HEK293T (cell line): Measurements from ENCODE around the gene FITM2.

Experiments
- CTCF ChIA-PET: fragments of 350-600 bp; formaldehyde crosslinking; extraction: SDS; loops from one replicate; lab custom pipeline; 2021; ENCODE audit warnings: antibody characterized with exemption, inconsistent platforms; lab: Yijun Ruan, JAX
- POLR2A ChIA-PET: fragments of 350-600 bp; formaldehyde crosslinking; extraction: SDS; loops from one replicate; lab custom pipeline; 2020; ENCODE audit warnings: antibody characterized with exemption, inconsistent platforms; lab: Yijun Ruan, JAX
- DNase-seq: peaks from one replicate; pipeline ENCODE4 v3.0.0; 2012; ENCODE audit warnings: mixed read lengths; ENCODE audit errors: extremely low spot score
- ARNT ChIP-seq: fragments of 450-650 bp; IDR thresholded peaks from 2 replicates; pipeline ENCODE4 v1.6.1; 2017; ENCODE audit warnings: mild to moderate bottlenecking
- BHLHE40 ChIP-seq: fragments of 450-650 bp; IDR thresholded peaks from 2 replicates; pipeline ENCODE4 v1.6.1; 2016; ENCODE audit warnings: mild to moderate bottlenecking, moderate library complexity, borderline replicate concordance
- CTBP1 ChIP-seq: fragments of 450-650 bp; IDR thresholded peaks from 2 replicates; pipeline ENCODE4 v1.6.1; 2016; ENCODE audit warnings: borderline replicate concordance
- ELF4 ChIP-seq: fragments of 450-650 bp; IDR thresholded peaks from 2 replicates; pipeline ENCODE4 v1.6.1; 2017; ENCODE audit warnings: antibody characterized with exemption
- FOXA1 ChIP-seq: fragments of 450-650 bp; IDR thresholded peaks from 2 replicates; pipeline ENCODE4 v1.6.1; 2016; ENCODE audit warnings: mild to moderate bottlenecking
- FOXK2 ChIP-seq: fragments of 450-650 bp; IDR thresholded peaks from 2 replicates; pipeline ENCODE4 v1.6.1; 2016; ENCODE audit warnings: mild to moderate bottlenecking
- FOXM1 ChIP-seq: fragments of 450-650 bp; IDR thresholded peaks from 2 replicates; pipeline ENCODE4 v1.6.1; 2017; ENCODE audit warnings: mild to moderate bottlenecking, borderline replicate concordance
- HDGF ChIP-seq: fragments of 450-650 bp; IDR thresholded peaks from 2 replicates; pipeline ENCODE4 v1.6.1; 2017; ENCODE audit warnings: antibody characterized with exemption, borderline replicate concordance
- L3MBTL2 ChIP-seq: fragments of 450-650 bp; conservative IDR thresholded peaks from 2 replicates; pipeline ENCODE4 v1.6.1; 2016; ENCODE audit warnings: mild to moderate bottlenecking
- LEF1 ChIP-seq: fragments of 450-650 bp; IDR thresholded peaks from 2 replicates; pipeline ENCODE4 v1.6.1; 2017; ENCODE audit warnings: mild to moderate bottlenecking, borderline replicate concordance
- NFRKB ChIP-seq: fragments of 450-650 bp; IDR thresholded peaks from 2 replicates; pipeline ENCODE4 v1.6.1; 2016; ENCODE audit warnings: mild to moderate bottlenecking, moderate library complexity
- SP1 ChIP-seq: fragments of 450-650 bp; IDR thresholded peaks from 2 replicates; pipeline ENCODE4 v1.6.1; 2017
- SUZ12 ChIP-seq: fragments of 450-650 bp; IDR thresholded peaks from 2 replicates; pipeline ENCODE4 v1.6.1; 2016; ENCODE audit warnings: mild to moderate bottlenecking
- TARDBP ChIP-seq: fragments of 450-650 bp; IDR thresholded peaks from 2 replicates; pipeline ENCODE4 v1.6.1; 2016
- ZNF384 ChIP-seq: fragments of 450-650 bp; IDR thresholded peaks from 2 replicates; pipeline ENCODE4 v1.6.1; 2016
- TF ChIP-seq, protein P1 (sequence below): fragments of 450-650 bp; IDR thresholded peaks from 2 replicates; pipeline ENCODE4 v1.6.1; 2016

The FITM2 gene, protein sequence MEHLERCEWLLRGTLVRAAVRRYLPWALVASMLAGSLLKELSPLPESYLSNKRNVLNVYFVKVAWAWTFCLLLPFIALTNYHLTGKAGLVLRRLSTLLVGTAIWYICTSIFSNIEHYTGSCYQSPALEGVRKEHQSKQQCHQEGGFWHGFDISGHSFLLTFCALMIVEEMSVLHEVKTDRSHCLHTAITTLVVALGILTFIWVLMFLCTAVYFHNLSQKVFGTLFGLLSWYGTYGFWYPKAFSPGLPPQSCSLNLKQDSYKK

DNA sequence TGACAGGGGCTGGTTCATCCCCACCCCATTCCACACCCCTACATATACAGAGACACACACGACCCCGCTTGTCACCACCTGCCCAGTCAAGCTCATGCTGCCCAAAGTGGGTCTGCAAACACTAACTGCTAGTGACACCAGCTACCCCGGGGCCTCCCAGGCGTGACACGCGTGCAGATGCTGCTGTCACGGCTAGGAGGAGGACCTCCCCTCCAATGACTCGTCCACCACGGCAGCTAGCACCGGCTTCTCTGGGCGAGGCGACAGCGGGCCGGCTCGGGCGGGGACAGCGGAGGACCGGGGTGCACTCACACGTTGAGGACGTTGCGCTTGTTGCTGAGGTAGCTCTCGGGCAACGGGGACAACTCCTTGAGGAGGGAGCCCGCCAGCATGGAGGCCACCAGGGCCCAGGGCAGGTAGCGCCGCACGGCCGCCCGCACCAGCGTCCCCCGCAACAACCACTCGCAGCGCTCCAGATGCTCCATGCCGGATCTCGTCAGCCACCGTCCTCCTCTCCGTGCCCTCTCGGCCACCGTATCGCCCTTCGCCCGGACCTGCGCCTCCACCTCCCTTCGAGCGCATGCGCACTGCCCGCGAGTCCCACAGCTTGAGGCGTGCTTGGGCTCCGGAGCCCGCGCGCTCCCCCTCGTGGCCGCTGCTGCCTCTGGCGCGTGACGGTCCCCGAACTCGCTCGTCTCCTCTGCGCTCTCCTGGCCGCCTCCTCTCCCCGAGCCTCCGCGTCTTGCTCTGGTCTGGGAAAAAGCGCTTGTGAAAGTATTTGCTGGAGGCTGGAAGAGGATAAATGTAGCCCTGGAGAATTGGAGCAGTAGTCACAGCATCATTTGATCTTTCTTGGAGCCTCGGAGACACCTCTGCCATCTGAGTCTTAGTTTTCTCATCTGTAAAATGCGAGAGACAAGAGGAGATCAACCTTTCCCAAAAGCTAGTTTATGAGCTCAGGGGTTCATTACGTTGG lies at the start of gene FITM2:
TSS of gene FITM2 (minus strand) at position 539 of the 976 bp plus-strand sequence. CDS start at position 485, 54 bp downstream.
- DNase-seq = peak; percentile 98
- TF ChIP-seq L3MBTL2 (peak; percentile 2; the same call in 1 of the 2 replicates), FOXA1 (no peak)
- POLR2A ChIA-PET = interaction anchor here (0.8 to 2.0 kb wide), 10 partner anchors 9 to 99 kb away, joined by 3 to 10 read pairs (median 4); partner anchors contain the start of gene R3HDML
- CTCF ChIA-PET = interaction anchor here (0.7 to 4.8 kb wide), 15 partner anchors 9 to 194 kb away, joined by 3 to 49 read pairs (median 5); no protein-coding TSS in a partner anchor

DNA sequence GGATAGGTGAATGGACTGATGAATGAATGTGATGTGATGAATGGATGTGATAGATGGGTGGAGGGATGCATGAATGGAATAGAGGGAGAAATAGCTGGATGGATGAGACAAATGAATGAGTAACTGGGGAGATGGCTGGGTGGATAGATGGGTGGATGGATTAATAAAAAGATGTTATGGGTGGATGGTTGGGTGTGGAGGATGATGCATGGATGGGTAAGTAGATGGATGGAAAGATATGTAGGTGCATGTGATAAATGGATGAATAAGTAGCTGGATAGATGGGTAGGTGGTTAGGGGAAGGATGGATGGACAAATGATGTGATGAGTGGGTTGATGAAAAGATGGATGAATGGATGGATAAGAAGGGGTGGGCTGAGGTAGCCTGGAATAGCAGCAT lies 49.2 kb upstream of the FITM2 start:
- POLR2A ChIA-PET = no interaction called here
- DNase-seq = no peak
- CTCF ChIA-PET = interaction anchor here (0.6 kb wide), 1 partner anchor 131 kb away, joined by 8 read pairs; no protein-coding TSS in a partner anchor
- TF ChIP-seq LEF1 (no peak), FOXK2 (no peak), SP1 (no peak), NFRKB (no peak), L3MBTL2 (no peak), ARNT (no peak), BHLHE40 (no peak), ELF4 (no peak), SUZ12 (no peak)

DNA sequence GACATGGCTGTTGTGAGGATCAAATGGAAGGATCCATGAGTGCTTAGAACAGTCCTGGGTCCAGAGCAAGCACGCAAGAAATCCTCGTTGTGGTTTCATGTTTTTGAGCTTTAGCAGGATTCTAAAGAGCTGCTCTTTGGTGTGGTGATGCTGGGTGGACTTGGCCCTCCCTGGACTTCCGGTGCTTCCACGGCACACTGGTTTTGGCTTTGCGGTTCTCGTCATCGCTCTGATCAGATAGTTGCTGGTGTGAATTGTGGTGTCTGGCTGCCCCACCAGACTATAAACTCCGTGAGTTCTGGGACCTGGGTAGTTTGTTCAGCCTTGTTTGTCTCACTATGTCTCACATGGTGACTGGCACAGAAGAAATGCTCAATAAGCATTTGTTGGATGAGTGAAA lies 47.8 kb upstream of the FITM2 start:
- ChIA-PET CTCF (no interaction called here), POLR2A (no interaction called here)
- no peak for TF ChIP-seq TARDBP
- no peak for DNase-seq

DNA sequence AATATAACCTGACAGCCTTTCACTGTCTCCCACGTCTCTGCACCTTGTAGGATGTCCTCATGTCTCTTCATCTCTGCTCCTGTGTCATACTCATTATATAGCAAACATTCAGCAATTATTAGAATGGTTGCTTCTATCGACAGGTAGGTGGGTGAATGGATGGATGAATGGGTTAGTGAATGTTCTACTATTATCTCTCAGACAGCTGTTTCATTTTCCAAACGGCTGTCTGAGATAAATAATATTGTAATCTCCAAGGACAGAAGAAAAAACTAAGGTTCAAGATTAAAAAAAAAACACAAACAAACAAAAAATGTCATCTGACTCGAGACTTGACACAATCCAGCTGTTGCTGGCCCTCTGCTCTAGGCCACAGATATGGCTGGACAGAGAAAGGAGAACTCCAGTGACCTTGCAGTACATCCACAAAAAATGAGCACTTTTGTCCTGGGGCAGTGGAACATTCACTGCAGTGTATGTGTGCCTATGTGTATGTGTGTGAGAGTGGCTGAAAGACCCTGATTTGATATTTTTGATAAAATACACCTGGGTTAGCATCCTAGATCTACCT lies 46.6 kb upstream of the FITM2 start:
- no peak for DNase-seq
- POLR2A ChIA-PET = no interaction called here
- CTCF ChIA-PET = no interaction called here
- no peak for TF ChIP-seq FOXM1
- no peak for TF ChIP-seq L3MBTL2
- TF ChIP-seq NFRKB = no peak
- TF ChIP-seq SUZ12 = no peak
- no peak for TF ChIP-seq FOXA1
- TF ChIP-seq, protein P1, sequence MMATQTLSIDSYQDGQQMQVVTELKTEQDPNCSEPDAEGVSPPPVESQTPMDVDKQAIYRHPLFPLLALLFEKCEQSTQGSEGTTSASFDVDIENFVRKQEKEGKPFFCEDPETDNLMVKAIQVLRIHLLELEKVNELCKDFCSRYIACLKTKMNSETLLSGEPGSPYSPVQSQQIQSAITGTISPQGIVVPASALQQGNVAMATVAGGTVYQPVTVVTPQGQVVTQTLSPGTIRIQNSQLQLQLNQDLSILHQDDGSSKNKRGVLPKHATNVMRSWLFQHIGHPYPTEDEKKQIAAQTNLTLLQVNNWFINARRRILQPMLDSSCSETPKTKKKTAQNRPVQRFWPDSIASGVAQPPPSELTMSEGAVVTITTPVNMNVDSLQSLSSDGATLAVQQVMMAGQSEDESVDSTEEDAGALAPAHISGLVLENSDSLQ = no peak
- no peak for TF ChIP-seq TARDBP
- TF ChIP-seq FOXK2 = no peak
- no peak for TF ChIP-seq ELF4
- no peak for TF ChIP-seq SP1
- no peak for TF ChIP-seq CTBP1
- TF ChIP-seq ARNT = no peak
- TF ChIP-seq HDGF = no peak
- no peak for TF ChIP-seq LEF1
- no peak for TF ChIP-seq BHLHE40
- TF ChIP-seq ZNF384 = no peak

DNA sequence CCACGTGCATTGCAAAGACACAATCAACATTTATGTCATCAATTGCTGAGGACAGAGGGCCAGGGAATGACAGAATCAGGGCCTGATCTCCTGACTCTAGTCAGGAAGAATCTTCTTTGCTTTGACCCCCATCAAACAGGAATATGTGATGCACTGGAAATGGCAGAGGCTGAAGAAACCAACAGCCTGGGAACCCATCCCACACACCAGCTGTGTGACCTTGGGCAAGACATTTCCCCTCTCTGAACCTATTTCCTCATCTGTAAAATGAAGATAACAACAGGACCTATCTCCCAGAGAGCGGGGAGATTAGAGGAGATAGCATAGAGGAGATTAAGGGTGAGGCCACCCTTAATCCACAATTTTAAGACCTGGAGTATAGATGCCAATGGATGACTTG lies 46.0 kb upstream of the FITM2 start:
- CTCF ChIA-PET = no interaction called here
- no peak for DNase-seq
- no peak for TF ChIP-seq SP1
- no peak for TF ChIP-seq L3MBTL2
- TF ChIP-seq SUZ12 = no peak
- TF ChIP-seq NFRKB = no peak
- TF ChIP-seq FOXA1 = no peak
- TF ChIP-seq TARDBP = no peak
- no peak for TF ChIP-seq FOXK2
- no peak for TF ChIP-seq ARNT
- POLR2A ChIA-PET = no interaction called here

DNA sequence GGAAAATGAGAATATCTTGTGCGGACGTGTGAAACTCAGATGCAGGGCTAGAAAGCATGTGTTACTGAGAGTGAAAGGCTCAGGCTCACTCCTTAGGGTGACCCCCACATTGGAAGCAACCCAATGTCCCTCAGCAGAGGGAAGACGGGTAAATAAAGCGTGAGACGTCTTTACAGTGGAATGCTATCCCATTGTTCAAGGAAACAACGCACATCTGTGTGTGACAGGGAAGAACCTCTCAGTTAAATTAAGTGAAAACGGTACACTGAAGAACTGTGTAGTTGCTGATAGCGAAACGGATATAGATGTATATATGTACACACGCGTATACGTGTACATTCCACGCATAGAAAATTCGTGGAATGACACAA lies 45.3 kb upstream of the FITM2 start:
- no peak for DNase-seq
- ChIA-PET CTCF (no interaction called here), POLR2A (no interaction called here)
- TF ChIP-seq SP1 (no peak), CTBP1 (no peak), ZNF384 (no peak), NFRKB (no peak)

DNA sequence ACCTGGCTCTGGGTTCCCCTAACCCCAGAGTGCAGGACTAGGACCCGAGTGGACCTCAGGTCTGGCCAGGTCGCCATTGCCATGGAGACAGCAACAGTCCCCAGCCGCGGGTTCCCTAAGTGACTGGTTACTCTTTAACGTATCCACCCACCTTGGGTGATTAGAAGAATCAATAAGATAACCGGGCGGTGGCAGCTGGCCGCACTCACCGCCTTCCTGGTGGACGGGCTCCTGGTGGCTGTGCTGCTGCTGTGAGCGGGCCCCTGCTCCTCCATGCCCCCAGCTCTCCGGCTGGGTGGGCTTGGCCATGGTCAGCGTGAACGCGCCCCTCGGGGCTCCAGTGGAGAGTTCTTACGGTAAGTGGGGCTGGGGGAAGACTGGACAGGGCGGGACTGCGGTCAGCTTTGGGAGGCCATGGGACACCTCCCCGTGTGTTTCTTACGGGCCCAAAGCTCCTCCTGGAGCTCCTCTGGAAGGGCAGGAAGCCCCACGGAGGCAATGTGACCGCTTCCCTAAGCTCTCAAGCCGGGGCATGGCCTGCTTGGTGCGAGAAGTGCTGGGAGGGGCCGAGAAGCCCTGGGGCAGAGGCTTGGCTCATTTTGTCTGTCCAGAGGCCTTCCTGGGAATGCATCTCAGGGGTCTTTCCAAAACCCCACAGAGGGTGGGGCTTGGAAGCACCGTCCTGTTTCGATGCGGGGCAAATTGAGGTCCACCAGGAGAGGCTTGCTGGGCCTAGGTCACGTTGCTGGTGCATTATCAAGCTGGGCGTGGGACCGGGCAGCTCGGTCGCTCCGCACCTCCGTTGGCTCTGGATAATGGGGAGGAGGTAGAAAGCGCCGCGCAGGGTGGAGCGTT lies 44.7 kb upstream of the FITM2 start, which contains the start of gene HNF4A:
TSS of gene HNF4A (plus strand) at position 202 of the 855 bp plus-strand sequence. CDS start at position 308, 106 bp downstream.
- DNase-seq = no peak
- no peak for TF ChIP-seq FOXM1
- no peak for TF ChIP-seq BHLHE40
- TF ChIP-seq SP1 = no peak
- no peak for TF ChIP-seq ELF4
- no peak for TF ChIP-seq FOXA1
- no peak for TF ChIP-seq ARNT
- TF ChIP-seq LEF1 = no peak
- TF ChIP-seq SUZ12 = no peak
- CTCF ChIA-PET = no interaction called here
- POLR2A ChIA-PET = no interaction called here
